Peyer's patch (tissue), 4 donors: Measurements from ENCODE around the gene RNF5. TPM values are rescaled to one million over a fixed set of nuclear protein-coding genes. Genes with fewer than 3 reads are reported as not detected.

ENCODE experiments used
- DNase-seq, 3 donors: peaks; one replicate each; pipeline ENCODE4 v3.0.0-alpha.2; 2017 to 2019
- H3K27ac ChIP-seq, 4 donors: fragments of 200-600 bp; sonication (generic); one replicate each; pipeline ENCODE4 v1.5.1; 2016 to 2019
- H3K27me3 ChIP-seq, 2 donors: fragments of 200-600 bp; sonication (generic); one replicate each; pipeline ENCODE4 v1.5.1; 2019
- H3K36me3 ChIP-seq, 3 donors: fragments of 200-600 bp; sonication (generic); one replicate each; pipeline ENCODE4 v1.5.1; 2016 to 2019
- H3K4me1 ChIP-seq, 4 donors: fragments of 200-600 bp; sonication (generic); one replicate each; pipeline ENCODE4 v1.5.1; 2016 to 2019
- H3K4me3 ChIP-seq, 4 donors: fragments of 200-600 bp; sonication (generic); 1 replicate in 3 of 4; 2 replicates in 1 of 4; pipeline ENCODE4 v1.5.1; 2016 to 2019; ENCODE audit warnings: mild to moderate bottlenecking in 1 of 4
- H3K9me3 ChIP-seq, 4 donors: fragments of 200-600 bp; sonication (generic); one replicate each; pipeline ENCODE4 v1.5.1; 2016 to 2019; ENCODE audit warnings: mild to moderate bottlenecking in 1 of 4
- POLR2A ChIP-seq, 2 donors: fragments of 450-650 bp; IDR thresholded peaks; one replicate each; pipeline ENCODE4 v1.5.1; 2017; ENCODE audit warnings: antibody characterized with exemption in 2 of 2, mild to moderate bottlenecking in 2 of 2, moderate library complexity in 2 of 2
- total RNA-seq, 4 donors: library from RNA; depleted of rRNA; stranded (reverse); fragments of >200 nt; gene quantifications; one replicate each; pipeline ENCODE4 v1.1.0, GENCODE V29; 2016
- TF ChIP-seq, protein P1 (sequence below), 6 experiments: fragments of 450-650 bp in 4 of 6; fragments of 200-600 bp in 2 of 6; sonication (generic) in 1 of 6; IDR thresholded peaks; one replicate each; pipeline ENCODE4 v1.5.1; 2017 to 2019; ENCODE audit warnings: antibody characterized with exemption in 6 of 6, mild to moderate bottlenecking in 3 of 6, moderate library complexity in 1 of 6

Gene RNF5
- total RNA-seq, 4 donors from 2014 or later = 84.2 to 199 (median 115) TPM

DNA sequence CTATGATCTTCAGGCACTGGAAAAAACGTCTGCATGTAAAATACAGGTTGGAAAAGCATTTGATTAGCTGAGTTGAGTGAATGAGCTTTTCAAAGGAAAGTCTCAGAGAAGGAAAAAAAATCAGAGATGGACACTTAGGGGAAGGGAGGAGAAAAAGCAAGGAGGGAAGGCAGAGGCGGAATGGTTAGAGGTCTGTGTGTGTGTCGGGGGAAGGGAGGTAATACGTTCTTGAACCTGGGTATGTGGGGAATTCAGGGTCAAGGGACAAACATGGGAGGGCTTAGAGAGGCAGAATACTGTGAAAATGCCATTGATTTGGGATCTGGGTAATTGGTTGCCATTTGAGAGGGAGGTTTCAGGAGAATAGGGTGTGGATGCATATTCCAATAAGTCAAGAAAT lies 31.5 kb upstream of the RNF5 start:
- Histone ChIP-seq H3K36me3 (no peaks in the 10 kb centered on the region), H3K4me3 (no peak overlapping the region), H3K27ac (no peak overlapping the region), H3K27me3 (no peaks in the 10 kb centered on the region), H3K4me1 (peaks cover 0 to 3% (median 0%) of the 10 kb centered on the region in 4 donors), H3K9me3 (no peaks in the 10 kb centered on the region)
- DNase-seq = no peak
- TF ChIP-seq, protein P1, sequence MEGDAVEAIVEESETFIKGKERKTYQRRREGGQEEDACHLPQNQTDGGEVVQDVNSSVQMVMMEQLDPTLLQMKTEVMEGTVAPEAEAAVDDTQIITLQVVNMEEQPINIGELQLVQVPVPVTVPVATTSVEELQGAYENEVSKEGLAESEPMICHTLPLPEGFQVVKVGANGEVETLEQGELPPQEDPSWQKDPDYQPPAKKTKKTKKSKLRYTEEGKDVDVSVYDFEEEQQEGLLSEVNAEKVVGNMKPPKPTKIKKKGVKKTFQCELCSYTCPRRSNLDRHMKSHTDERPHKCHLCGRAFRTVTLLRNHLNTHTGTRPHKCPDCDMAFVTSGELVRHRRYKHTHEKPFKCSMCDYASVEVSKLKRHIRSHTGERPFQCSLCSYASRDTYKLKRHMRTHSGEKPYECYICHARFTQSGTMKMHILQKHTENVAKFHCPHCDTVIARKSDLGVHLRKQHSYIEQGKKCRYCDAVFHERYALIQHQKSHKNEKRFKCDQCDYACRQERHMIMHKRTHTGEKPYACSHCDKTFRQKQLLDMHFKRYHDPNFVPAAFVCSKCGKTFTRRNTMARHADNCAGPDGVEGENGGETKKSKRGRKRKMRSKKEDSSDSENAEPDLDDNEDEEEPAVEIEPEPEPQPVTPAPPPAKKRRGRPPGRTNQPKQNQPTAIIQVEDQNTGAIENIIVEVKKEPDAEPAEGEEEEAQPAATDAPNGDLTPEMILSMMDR (IDR thresholded peaks at IDR 0.05) = no peak

DNA sequence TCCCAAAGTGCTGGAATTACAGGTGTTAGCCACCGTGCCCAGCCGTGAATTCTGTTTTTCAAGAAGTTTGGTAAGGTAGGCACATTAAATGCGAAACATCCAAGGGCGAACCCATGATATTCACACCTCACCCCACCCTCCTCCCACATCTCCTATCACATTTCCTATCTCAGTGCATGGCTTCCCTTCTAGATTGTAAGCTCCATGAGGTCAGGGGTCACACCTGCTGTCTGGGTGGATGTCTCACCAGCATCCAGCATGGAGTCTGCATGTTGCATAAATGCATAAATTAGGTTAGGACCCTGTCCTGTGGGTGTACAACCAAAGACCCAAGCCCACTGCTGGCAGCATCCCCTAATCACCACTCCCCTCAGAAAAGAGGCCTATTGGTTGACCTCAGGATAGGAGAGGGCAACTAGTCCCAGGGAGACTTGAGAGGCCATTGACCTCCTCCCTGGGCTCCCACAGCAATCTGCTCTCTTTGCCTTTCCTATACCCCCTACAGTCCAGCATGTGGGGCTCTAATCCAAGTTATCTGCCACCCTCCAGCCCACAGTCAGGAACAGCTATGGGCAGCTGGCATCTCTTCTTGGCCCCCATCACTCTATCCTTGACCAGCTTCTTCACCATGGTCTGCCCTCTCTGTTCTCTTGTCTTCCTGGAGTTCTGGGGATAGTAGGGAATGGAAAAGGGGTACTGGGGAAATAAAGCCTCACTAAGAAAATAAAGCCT lies 30.6 kb upstream of the RNF5 start:
- Histone ChIP-seq H3K27ac (no peak overlapping the region), H3K4me3 (no peak overlapping the region), H3K9me3 (no peaks in the 10 kb centered on the region), H3K4me1 (peaks cover 0 to 10% (median 0%) of the 10 kb centered on the region in 4 donors), H3K36me3 (no peaks in the 10 kb centered on the region), H3K27me3 (no peaks in the 10 kb centered on the region)
- no peak for DNase-seq
- TF ChIP-seq, protein P1 (IDR thresholded peaks at IDR 0.05) = no peak
- no peak for TF ChIP-seq POLR2A (IDR thresholded peaks at IDR 0.05)

DNA sequence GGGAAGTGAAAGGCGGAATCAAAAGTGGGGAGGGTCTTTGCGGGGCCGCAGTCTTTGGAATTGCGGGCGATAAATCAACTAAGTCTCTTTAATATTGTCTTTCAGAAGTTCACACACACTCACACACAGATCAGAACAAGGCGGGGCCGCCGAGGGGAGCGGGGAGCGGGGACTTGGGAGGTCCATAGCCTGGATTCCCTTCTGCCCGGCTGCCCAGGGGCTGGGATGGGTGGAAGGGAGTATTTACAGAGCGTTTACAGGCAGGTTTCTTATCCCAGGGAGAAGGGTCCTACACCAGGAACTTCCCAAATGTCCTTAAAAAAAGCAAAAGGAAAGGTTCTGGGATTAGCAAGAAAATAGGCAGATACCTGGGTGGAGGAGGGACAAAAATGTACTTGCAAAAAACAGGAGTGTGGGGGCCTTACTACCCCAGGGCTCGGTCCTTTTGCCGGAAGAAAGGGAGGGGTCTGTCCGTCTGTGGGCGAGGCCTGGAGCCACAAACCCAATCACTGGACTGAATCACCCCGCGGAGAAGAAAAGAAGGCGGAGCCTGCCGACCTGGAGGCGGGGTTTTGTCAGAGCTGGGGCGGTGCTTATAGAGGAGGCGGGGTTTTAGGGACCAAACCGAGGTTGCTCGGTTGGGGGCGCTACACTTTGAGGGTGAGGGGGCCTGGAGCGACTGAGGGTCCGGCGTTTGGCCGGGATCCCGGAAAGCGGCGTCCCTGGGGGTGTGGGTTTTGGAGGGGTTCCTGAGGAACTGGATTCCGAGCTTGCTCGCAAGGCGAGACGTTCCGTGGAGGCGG lies 29.7 kb upstream of the RNF5 start:
- Histone ChIP-seq H3K9me3 (no peaks in the 10 kb centered on the region), H3K27ac (no peak overlapping the region), H3K27me3 (no peaks in the 10 kb centered on the region), H3K36me3 (no peaks in the 10 kb centered on the region), H3K4me3 (peak overlapping the region; percentile 9 to 47 (median 30)), H3K4me1 (peaks cover 0 to 17% (median 0%) of the 10 kb centered on the region in 4 donors)
- DNase-seq = peak; percentile 27 to 82 (median 81)
- TF ChIP-seq, protein P1 (IDR thresholded peaks at IDR 0.05) = peak in 1 of 6 experiments; percentile 10
- no peak for TF ChIP-seq POLR2A (IDR thresholded peaks at IDR 0.05)

DNA sequence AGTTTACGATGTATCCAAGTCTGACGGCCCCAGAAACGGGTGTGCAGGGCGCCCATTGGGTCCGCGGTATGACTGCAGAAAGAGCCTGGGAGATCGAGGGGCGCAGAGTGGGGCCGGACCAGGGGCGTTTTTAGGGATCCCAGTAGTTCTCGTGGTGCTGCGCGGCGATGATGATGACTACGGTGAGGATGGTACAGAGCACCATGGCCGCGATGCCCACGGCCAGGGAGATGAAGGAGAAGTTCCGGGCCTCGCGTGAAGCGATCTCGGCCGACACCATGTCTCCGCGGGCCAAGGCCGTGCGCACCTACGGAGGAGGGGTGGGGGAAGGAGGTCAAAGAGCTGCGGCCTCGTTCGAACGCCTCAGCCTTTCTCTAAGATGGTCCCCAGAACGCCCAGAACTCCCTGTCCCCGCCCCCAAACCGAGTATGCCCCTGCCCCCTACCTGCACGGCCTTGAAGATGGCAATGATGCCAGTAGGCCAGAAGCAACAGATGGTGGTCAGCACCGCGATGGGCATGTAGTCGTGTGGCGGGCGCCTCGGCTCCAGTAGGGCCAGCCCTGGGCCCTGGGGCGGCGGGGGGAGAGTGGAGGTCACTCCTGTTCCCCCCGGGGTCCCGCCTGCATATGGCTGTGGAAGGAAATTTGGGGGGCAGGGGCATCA lies 29.0 kb upstream of the RNF5 start:
- TF ChIP-seq POLR2A (IDR thresholded peaks at IDR 0.05) = no peak
- TF ChIP-seq, protein P1 (IDR thresholded peaks at IDR 0.05) = no peak
- no peaks in the 10 kb centered on the region for H3K27me3 ChIP-seq
- H3K27ac ChIP-seq = no peak overlapping the region
- peaks cover 0 to 17% (median 0%) of the 10 kb centered on the region in 4 donors for H3K4me1 ChIP-seq
- H3K9me3 ChIP-seq = no peaks in the 10 kb centered on the region
- no peak for DNase-seq
- H3K4me3 ChIP-seq = peak overlapping the region; percentile 9 to 47 (median 30)
- no peaks in the 10 kb centered on the region for H3K36me3 ChIP-seq

DNA sequence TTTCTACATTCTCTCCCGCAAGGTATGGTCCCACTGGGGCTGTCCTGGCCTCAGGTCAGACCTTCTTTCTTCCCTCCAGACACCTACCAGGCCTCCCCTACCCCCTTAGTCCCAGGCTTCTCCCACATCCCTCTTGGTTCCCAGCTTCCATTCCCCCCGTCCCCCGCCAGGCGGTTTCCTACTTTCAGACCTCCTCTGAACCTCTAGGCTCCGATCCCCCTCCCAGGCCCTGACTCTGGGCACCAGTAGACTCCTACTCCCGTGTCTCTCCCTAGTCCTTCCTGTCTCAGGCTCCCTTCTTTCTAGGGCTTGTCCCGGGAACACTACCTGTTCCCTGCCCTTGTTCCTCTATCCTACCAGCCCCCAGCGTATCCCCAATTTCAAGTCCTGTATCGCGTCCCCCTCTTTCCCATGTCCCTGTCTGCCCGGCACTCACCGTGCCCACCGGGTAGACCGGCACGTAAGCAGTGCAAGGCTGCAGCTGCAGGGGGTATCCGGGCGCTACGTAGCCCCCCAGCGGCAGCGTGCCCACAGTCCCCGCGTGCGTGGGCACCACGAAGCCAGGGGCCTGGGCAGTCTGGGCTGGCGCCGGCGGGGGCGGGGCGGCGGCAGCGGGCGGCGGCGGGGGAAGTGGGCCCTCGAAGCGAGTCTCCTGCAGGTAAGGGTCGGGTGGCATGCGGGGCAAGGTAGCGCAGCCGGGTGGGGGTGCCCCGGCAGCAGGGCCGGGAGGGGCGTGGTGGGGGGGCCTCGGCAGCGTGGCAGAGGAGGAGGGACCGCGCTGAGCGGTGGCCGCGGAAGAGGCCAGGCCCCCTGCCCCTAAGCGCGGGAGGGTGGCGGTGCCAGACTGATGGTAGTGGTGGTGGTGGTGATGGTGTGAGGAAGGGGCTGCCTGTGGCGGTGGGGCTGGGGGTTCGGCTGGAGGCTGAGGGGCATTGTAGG lies 28.0 kb upstream of the RNF5 start:
- Histone ChIP-seq H3K4me3 (peak overlapping the region in 2 of 4 donors; percentile 17 to 51), H3K27me3 (no peaks in the 10 kb centered on the region), H3K36me3 (no peaks in the 10 kb centered on the region), H3K9me3 (no peaks in the 10 kb centered on the region), H3K4me1 (peaks cover 0 to 23% (median 5%) of the 10 kb centered on the region in 4 donors), H3K27ac (peak overlapping the region in 1 of 4 donors; percentile 10)
- DNase-seq = peak in 1 of 3 donors; percentile 42
- no peak for TF ChIP-seq POLR2A (IDR thresholded peaks at IDR 0.05)
- TF ChIP-seq, protein P1 (IDR thresholded peaks at IDR 0.05) = no peak
